Neural cell (in vitro differentiated cells): Measurements from ENCODE around the gene DARS1. TPM values are rescaled to one million over a fixed set of nuclear protein-coding genes. Genes with fewer than 3 reads are reported as not detected.

ENCODE experiments used
- H2AFZ ChIP-seq: fragments of 200-600, 300-800 bp; sonication (generic), shearing (Covaris generic); 2 replicates; pipeline ENCODE4 v1.6.0; 2014; ENCODE audit warnings: low read depth, mild to moderate bottlenecking, antibody characterized with exemption, low read length, moderate library complexity
- H3F3A ChIP-seq: fragments of 200-600 bp; shearing (Covaris generic); 2 replicates; pipeline ENCODE4 v1.6.1; 2016; ENCODE audit warnings: mild to moderate bottlenecking, moderate library complexity, mixed read lengths, antibody characterized with exemption, low read length; ENCODE audit not compliant: insufficient read depth, poor library complexity, severe bottlenecking
- H3K27ac ChIP-seq: fragments of 200-600, 300-800 bp; sonication (generic), shearing (Covaris generic); 2 replicates; pipeline ENCODE4 v1.5.1; 2014; ENCODE audit warnings: mild to moderate bottlenecking, low read length, moderate library complexity
- H3K27me3 ChIP-seq: fragments of 300-800, 200-600 bp; sonication (generic), shearing (Covaris generic); 2 replicates; pipeline ENCODE4 v1.6.0; 2014; ENCODE audit warnings: mild to moderate bottlenecking, low read depth, low read length, moderate library complexity; ENCODE audit not compliant: insufficient read depth
- H3K36me3 ChIP-seq: fragments of 300-800, 200-600 bp; sonication (generic), shearing (Covaris generic); 2 replicates; pipeline ENCODE4 v1.5.1; 2014; ENCODE audit warnings: mild to moderate bottlenecking, antibody characterized with exemption, low read length, moderate library complexity; ENCODE audit not compliant: insufficient read depth
- H3K4me2 ChIP-seq: fragments of 300-800, 200-600 bp; sonication (generic), shearing (Covaris generic); 2 replicates; pipeline ENCODE4 v1.6.0; 2014; ENCODE audit warnings: mild to moderate bottlenecking, low read length
- H3K4me3 ChIP-seq: fragments of 300-800, 200-600 bp; sonication (generic), shearing (Covaris generic); 2 replicates; pipeline ENCODE4 v1.5.1; 2014; ENCODE audit warnings: mild to moderate bottlenecking, low read length, moderate library complexity
- H3K79me2 ChIP-seq: fragments of 200-600 bp; shearing (Covaris generic); replicated peaks from 2 replicates; pipeline ENCODE4 v1.6.0; 2014; ENCODE audit warnings: mild to moderate bottlenecking, low read length, moderate library complexity; ENCODE audit not compliant: insufficient read depth
- H3K9ac ChIP-seq: fragments of 300-800, 200-600 bp; sonication (generic), shearing (Covaris generic); 2 replicates; pipeline ENCODE4 v1.6.1; 2016; ENCODE audit warnings: mild to moderate bottlenecking, low read length, mixed read lengths
- H3K9me2 ChIP-seq: fragments of 200-600 bp; shearing (Covaris generic); 2 replicates; pipeline ENCODE4 v1.6.1; 2016; ENCODE audit warnings: mild to moderate bottlenecking, low read length, mixed read lengths; ENCODE audit not compliant: insufficient read depth
- H3K9me3 ChIP-seq: fragments of 200-600, 300-800 bp; sonication (generic), shearing (Covaris generic); 2 replicates; pipeline ENCODE4 v1.6.1; 2016; ENCODE audit warnings: mild to moderate bottlenecking, mixed run types, low read length, moderate library complexity, mixed read lengths
- H4K20me1 ChIP-seq: fragments of 200-600 bp; shearing (Covaris generic); 2 replicates; pipeline ENCODE4 v1.6.1; 2016; ENCODE audit warnings: mild to moderate bottlenecking, mixed run types; ENCODE audit not compliant: insufficient read depth
- EP300 ChIP-seq: fragments of 450-650 bp; conservative IDR thresholded peaks from 2 replicates; pipeline ENCODE4 v1.6.1; 2014; ENCODE audit warnings: antibody characterized with exemption, mild to moderate bottlenecking, moderate library complexity; ENCODE audit not compliant: poor library complexity, severe bottlenecking
- EZH2 ChIP-seq: fragments of 200-600, 300-800 bp; shearing (Covaris generic), sonication (generic); IDR thresholded peaks from 2 replicates; pipeline ENCODE4 v1.6.1; 2014; ENCODE audit warnings: antibody characterized with exemption, low read length, borderline replicate concordance, mild to moderate bottlenecking; ENCODE audit not compliant: insufficient read depth, poor library complexity, severe bottlenecking
- MXI1 ChIP-seq: fragments of 450-650 bp; conservative IDR thresholded peaks from 2 replicates; pipeline ENCODE4 v1.6.1; 2014; ENCODE audit warnings: antibody characterized with exemption, mild to moderate bottlenecking; ENCODE audit not compliant: poor library complexity, severe bottlenecking
- POLR2AphosphoS5 ChIP-seq: IDR thresholded peaks from 2 replicates; pipeline ENCODE4 v1.6.1; 2012
- RAD21 ChIP-seq: fragments of 450-650 bp; conservative IDR thresholded peaks from 2 replicates; pipeline ENCODE4 v1.6.1; 2014; ENCODE audit warnings: antibody characterized with exemption, mild to moderate bottlenecking, moderate library complexity
- SMC3 ChIP-seq: fragments of 450-650 bp; conservative IDR thresholded peaks from 2 replicates; pipeline ENCODE4 v1.6.1; 2014; ENCODE audit warnings: antibody characterized with exemption, mild to moderate bottlenecking, moderate library complexity; ENCODE audit not compliant: poor library complexity
- TAF1 ChIP-seq: IDR thresholded peaks from 2 replicates; pipeline ENCODE4 v1.6.1; 2012; ENCODE audit warnings: low read depth
- polyA plus RNA-seq: library from polyadenylated mRNA; depleted of rRNA; stranded (reverse); fragments of >200 nt; gene quantifications from 2 replicates; pipeline ENCODE4 v1.2.3, GENCODE V29; 2014
- TF ChIP-seq, protein P1 (sequence below): IDR thresholded peaks from 2 replicates; pipeline ENCODE4 v1.6.1; 2012; ENCODE audit warnings: borderline replicate concordance
- TF ChIP-seq, protein P2 (sequence below): fragments of 450-650 bp; IDR thresholded peaks from 2 replicates; pipeline ENCODE4 v1.5.1; 2014; ENCODE audit warnings: antibody characterized with exemption, mild to moderate bottlenecking, moderate library complexity; ENCODE audit not compliant: poor library complexity, severe bottlenecking

The DARS1 gene
- polyA plus RNA-seq, 1 donor from 2014 or later, result 37.9 TPM

DNA sequence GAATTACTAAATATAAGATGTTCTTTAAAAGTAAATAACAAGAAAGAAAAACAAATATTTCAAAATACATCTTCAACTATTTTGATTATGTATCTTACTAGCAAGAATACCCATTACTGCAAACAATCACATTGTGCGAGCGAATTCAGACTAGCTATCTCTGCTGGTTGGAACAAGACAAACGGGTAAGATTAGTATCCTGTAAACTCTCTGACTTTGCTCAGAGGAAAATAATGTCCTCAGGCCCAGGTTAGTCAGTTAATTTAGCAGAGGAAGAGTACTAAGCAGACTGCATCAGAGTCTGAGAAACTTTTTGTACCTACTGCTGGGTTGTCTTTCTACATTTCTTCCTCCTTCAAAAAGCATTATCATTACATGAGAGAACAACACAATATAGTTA lies 58.8 kb downstream of the DARS1 start:
- no peak overlapping the region for H3K4me2 ChIP-seq
- H3K9ac ChIP-seq, result no peak overlapping the region
- no peaks in the 10 kb centered on the region for H4K20me1 ChIP-seq
- H3K27me3 ChIP-seq, result no peaks in the 10 kb centered on the region
- H3K27ac ChIP-seq, result no peak overlapping the region
- H3K36me3 ChIP-seq, result no peaks in the 10 kb centered on the region
- no peaks in the 10 kb centered on the region for H3F3A ChIP-seq
- no peaks in the 10 kb centered on the region for H3K9me3 ChIP-seq
- H3K4me3 ChIP-seq, result no peak overlapping the region
- no peaks in the 10 kb centered on the region for H3K79me2 ChIP-seq
- TF ChIP-seq TAF1, result no peak
- no peak for TF ChIP-seq POLR2AphosphoS5
- H2AFZ ChIP-seq, result no peak overlapping the region
- H3K9me2 ChIP-seq, result no peaks in the 10 kb centered on the region

DNA sequence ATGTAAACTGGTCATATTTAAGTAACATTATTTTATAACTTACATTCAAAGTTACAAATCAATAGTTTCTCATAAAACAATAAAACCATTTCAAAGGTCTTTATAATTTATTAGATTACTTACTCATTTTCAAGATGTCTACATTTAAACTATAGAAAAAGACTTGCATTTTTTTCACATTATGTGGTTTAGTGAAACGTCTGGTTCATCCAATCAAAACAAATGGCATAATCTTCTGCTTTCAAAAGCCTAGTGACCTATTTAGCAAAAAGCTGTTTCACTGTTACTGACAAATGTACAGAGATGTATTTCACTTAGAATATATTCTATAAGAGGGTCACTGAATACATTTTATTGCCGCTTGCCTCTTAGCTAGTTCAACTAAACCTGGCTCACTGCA lies 59.9 kb downstream of the DARS1 start:
- Histone ChIP-seq H3K36me3 (no peaks in the 10 kb centered on the region), H4K20me1 (no peaks in the 10 kb centered on the region)

DNA sequence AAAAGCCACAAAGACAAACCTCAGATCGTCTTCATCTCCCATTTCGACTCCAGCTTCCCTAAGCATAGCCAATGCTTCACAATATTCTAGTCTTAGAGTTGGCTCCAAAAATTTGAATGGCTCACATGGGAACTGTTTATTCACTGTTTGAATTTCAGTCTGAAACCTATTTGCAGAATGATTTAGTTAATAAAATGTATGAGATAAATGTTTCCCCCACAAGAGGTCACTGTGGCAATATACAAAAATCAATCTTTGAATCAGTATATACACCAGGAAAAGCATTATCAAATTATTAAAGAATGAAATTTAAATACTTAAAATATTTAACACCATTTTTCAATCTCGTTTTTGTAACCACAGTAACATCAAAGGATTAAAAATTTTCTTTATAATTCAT lies 69.2 kb downstream of the DARS1 start:
- Histone ChIP-seq H3K27me3 (no peaks in the 10 kb centered on the region), H3F3A (no peaks in the 10 kb centered on the region), H3K4me2 (no peak overlapping the region), H3K9me2 (no peaks in the 10 kb centered on the region), H2AFZ (no peak overlapping the region), H3K4me3 (no peak overlapping the region), H3K27ac (no peak overlapping the region), H3K79me2 (no peaks in the 10 kb centered on the region), H3K9me3 (no peaks in the 10 kb centered on the region), H4K20me1 (no peaks in the 10 kb centered on the region), H3K9ac (no peak overlapping the region), H3K36me3 (no peaks in the 10 kb centered on the region)
- TF ChIP-seq, protein P1, sequence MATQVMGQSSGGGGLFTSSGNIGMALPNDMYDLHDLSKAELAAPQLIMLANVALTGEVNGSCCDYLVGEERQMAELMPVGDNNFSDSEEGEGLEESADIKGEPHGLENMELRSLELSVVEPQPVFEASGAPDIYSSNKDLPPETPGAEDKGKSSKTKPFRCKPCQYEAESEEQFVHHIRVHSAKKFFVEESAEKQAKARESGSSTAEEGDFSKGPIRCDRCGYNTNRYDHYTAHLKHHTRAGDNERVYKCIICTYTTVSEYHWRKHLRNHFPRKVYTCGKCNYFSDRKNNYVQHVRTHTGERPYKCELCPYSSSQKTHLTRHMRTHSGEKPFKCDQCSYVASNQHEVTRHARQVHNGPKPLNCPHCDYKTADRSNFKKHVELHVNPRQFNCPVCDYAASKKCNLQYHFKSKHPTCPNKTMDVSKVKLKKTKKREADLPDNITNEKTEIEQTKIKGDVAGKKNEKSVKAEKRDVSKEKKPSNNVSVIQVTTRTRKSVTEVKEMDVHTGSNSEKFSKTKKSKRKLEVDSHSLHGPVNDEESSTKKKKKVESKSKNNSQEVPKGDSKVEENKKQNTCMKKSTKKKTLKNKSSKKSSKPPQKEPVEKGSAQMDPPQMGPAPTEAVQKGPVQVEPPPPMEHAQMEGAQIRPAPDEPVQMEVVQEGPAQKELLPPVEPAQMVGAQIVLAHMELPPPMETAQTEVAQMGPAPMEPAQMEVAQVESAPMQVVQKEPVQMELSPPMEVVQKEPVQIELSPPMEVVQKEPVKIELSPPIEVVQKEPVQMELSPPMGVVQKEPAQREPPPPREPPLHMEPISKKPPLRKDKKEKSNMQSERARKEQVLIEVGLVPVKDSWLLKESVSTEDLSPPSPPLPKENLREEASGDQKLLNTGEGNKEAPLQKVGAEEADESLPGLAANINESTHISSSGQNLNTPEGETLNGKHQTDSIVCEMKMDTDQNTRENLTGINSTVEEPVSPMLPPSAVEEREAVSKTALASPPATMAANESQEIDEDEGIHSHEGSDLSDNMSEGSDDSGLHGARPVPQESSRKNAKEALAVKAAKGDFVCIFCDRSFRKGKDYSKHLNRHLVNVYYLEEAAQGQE, result no peak
- TF ChIP-seq SMC3 (peak; percentile 82), EP300 (no peak), TAF1 (no peak), RAD21 (peak; percentile 79), POLR2AphosphoS5 (no peak)

More for the DNA sequence above, 59.9 kb downstream of the DARS1 start:
- no peak overlapping the region for H3K27ac ChIP-seq
- no peaks in the 10 kb centered on the region for H3K9me3 ChIP-seq
- TF ChIP-seq, protein P1, result no peak
- TF ChIP-seq, protein P2, sequence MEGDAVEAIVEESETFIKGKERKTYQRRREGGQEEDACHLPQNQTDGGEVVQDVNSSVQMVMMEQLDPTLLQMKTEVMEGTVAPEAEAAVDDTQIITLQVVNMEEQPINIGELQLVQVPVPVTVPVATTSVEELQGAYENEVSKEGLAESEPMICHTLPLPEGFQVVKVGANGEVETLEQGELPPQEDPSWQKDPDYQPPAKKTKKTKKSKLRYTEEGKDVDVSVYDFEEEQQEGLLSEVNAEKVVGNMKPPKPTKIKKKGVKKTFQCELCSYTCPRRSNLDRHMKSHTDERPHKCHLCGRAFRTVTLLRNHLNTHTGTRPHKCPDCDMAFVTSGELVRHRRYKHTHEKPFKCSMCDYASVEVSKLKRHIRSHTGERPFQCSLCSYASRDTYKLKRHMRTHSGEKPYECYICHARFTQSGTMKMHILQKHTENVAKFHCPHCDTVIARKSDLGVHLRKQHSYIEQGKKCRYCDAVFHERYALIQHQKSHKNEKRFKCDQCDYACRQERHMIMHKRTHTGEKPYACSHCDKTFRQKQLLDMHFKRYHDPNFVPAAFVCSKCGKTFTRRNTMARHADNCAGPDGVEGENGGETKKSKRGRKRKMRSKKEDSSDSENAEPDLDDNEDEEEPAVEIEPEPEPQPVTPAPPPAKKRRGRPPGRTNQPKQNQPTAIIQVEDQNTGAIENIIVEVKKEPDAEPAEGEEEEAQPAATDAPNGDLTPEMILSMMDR, result no peak
- TF ChIP-seq RAD21 (no peak), SMC3 (no peak), EZH2 (no peak), EP300 (no peak), POLR2AphosphoS5 (no peak), TAF1 (no peak), MXI1 (no peak)
- no peak overlapping the region for H3K4me3 ChIP-seq
- no peaks in the 10 kb centered on the region for H3K27me3 ChIP-seq
- H3F3A ChIP-seq, result no peaks in the 10 kb centered on the region
- H3K9ac ChIP-seq, result no peak overlapping the region
- H3K4me2 ChIP-seq, result no peak overlapping the region
- no peaks in the 10 kb centered on the region for H3K9me2 ChIP-seq
- H2AFZ ChIP-seq, result no peak overlapping the region
- no peaks in the 10 kb centered on the region for H3K79me2 ChIP-seq
